A549 (cell line): Measurements from ENCODE around the gene EXOC4. TPM values are rescaled to one million over a fixed set of nuclear protein-coding genes. Genes with fewer than 3 reads are reported as not detected.

Experiments used
- ATAC-seq, 2 experiments: fragments of 200-7000 bp in 1 of 2; fragments of >200 bp in 1 of 2; cut with Nextera tagmentation in 1 of 2; cut with Tn5 transposase in 1 of 2; 3 replicates each; pipeline versions ENCODE4 v1.8.0 to v1.9.1; 2018 to 2020; ENCODE audit warnings: mild to moderate bottlenecking in 1 of 2, moderate library complexity in 1 of 2
- CTCF ChIA-PET: fragments of 300-600 bp; sonication (Branson Sonifier 250); formaldehyde crosslinking; extraction: SDS; loops from one replicate; lab custom pipeline; 2021; ENCODE audit warnings: antibody characterized with exemption, inconsistent platforms; lab: Yijun Ruan, JAX
- POLR2A ChIA-PET: fragments of 350-600 bp; formaldehyde crosslinking; extraction: SDS; loops from one replicate; lab custom pipeline; 2021; ENCODE audit warnings: antibody characterized with exemption, inconsistent platforms; lab: Yijun Ruan, JAX
- DNase-seq, 2 experiments: peaks; one replicate each; pipeline versions ENCODE4 v3.0.0 to v3.0.0-alpha.2; 2011 to 2016; ENCODE audit warnings: low read depth in 1 of 2, low spot score in 1 of 2
- FAIRE-seq: peaks from 2 replicates; lab custom pipeline; 2011; peaks lifted over from hg19 to GRCh38; lab: Jason Lieb, UNC
- H3K27ac ChIP-seq, 2 experiments: fragments of >200 bp; sonication (Bioruptor Twin); formaldehyde crosslinking; 3 replicates each; pipeline ENCODE4 v1.5.1; 2016 to 2017
- H3K4me1 ChIP-seq: fragments of >200 bp; sonication (Bioruptor Twin); formaldehyde crosslinking; 3 replicates; pipeline ENCODE4 v1.6.1; 2016
- H3K4me2 ChIP-seq: fragments of >200 bp; sonication (Bioruptor Twin); formaldehyde crosslinking; 3 replicates; pipeline ENCODE4 v1.6.1; 2016
- H3K4me3 ChIP-seq: fragments of >200 bp; sonication (Bioruptor Twin); formaldehyde crosslinking; 3 replicates; pipeline ENCODE4 v1.5.1; 2016
- H3K9me3 ChIP-seq: fragments of >200 bp; sonication (Bioruptor Twin); formaldehyde crosslinking; 3 replicates; pipeline ENCODE4 v1.6.1; 2016
- ATOH8 ChIP-seq: fragments of 250-450 bp; sonication (Bioruptor Pico); IDR thresholded peaks from 2 replicates; pipeline ENCODE4 v1.5.0; 2020; ENCODE audit warnings: low read depth, mild to moderate bottlenecking, moderate library complexity
- BCL3 ChIP-seq: fragments of >200 bp; sonication (Bioruptor Twin); formaldehyde crosslinking; IDR thresholded peaks from 3 replicates; pipeline ENCODE4 v1.6.1; 2016
- CBX8 ChIP-seq: fragments of 200-600 bp; sonication (generic); IDR thresholded peaks from 2 replicates; pipeline ENCODE4 v1.6.1; 2016
- CHD2 ChIP-seq: fragments of 150-350 bp; IDR thresholded peaks from 2 replicates; pipeline ENCODE4 v1.6.1; 2014; ENCODE audit warnings: low read length; ENCODE audit not compliant: partially characterized antibody
- EHF ChIP-seq: fragments of 250-450 bp; sonication (Bioruptor Pico); IDR thresholded peaks from 2 replicates; pipeline ENCODE4 v1.5.0; 2020; ENCODE audit warnings: mild to moderate bottlenecking
- FOSB ChIP-seq: fragments of 250-450 bp; sonication (Bioruptor Pico); IDR thresholded peaks from 2 replicates; pipeline ENCODE4 v1.5.0; 2020; ENCODE audit warnings: mild to moderate bottlenecking, moderate library complexity
- FOSL2 ChIP-seq, 2 experiments: fragments of 450-650 bp in 1 of 2; fragments of >200 bp in 1 of 2; sonication (Bioruptor Twin) in 1 of 2; formaldehyde crosslinking; IDR thresholded peaks; 2 replicates each; pipeline versions ENCODE4 v1.5.0 to v1.6.1; 2016 to 2020; ENCODE audit warnings: mild to moderate bottlenecking in 1 of 2, moderate library complexity in 1 of 2
- HDAC2 ChIP-seq: fragments of 200-600 bp; sonication (generic); IDR thresholded peaks from 2 replicates; pipeline ENCODE4 v1.6.1; 2016
- HES2 ChIP-seq: fragments of >200 bp; sonication (Bioruptor Twin); formaldehyde crosslinking; IDR thresholded peaks from 2 replicates; pipeline ENCODE4 v1.6.1; 2016
- HOXA7 ChIP-seq: fragments of 250-450 bp; sonication (Bioruptor Pico); IDR thresholded peaks from 2 replicates; pipeline ENCODE4 v1.5.0; 2020; ENCODE audit warnings: mild to moderate bottlenecking, moderate library complexity
- JUNB ChIP-seq: fragments of >200 bp; sonication (Bioruptor Twin); formaldehyde crosslinking; IDR thresholded peaks from 2 replicates; pipeline ENCODE4 v1.6.1; 2016
- RAD21 ChIP-seq, 2 experiments: fragments of >200 bp in 1 of 2; sonication (Bioruptor Twin) in 1 of 2; formaldehyde crosslinking in 1 of 2; IDR thresholded peaks in 1 of 2; conservative IDR thresholded peaks in 1 of 2; 2 replicates in 1 of 2; 3 replicates in 1 of 2; pipeline ENCODE4 v1.6.1; 2012 to 2018; ENCODE audit warnings: inconsistent platforms in 1 of 2
- RARB ChIP-seq: fragments of 250-450 bp; sonication (Bioruptor Pico); IDR thresholded peaks from 2 replicates; pipeline ENCODE4 v1.8.0; 2021; ENCODE audit warnings: mild to moderate bottlenecking, moderate library complexity
- REST ChIP-seq: fragments of 200-600 bp; sonication (generic); IDR thresholded peaks from 2 replicates; pipeline ENCODE4 v1.6.1; 2016; ENCODE audit warnings: antibody characterized with exemption, mild to moderate bottlenecking, moderate library complexity
- SMC3 ChIP-seq: fragments of >200 bp; sonication (Bioruptor Twin); formaldehyde crosslinking; IDR thresholded peaks from 3 replicates; pipeline ENCODE4 v1.6.1; 2018; ENCODE audit warnings: inconsistent platforms
- SREBF2 ChIP-seq: fragments of 450-650 bp; IDR thresholded peaks from 2 replicates; pipeline ENCODE4 v1.6.1; 2014; ENCODE audit warnings: mild to moderate bottlenecking, moderate library complexity
- TFCP2L1 ChIP-seq: fragments of 250-450 bp; sonication (Bioruptor Pico); IDR thresholded peaks from 2 replicates; pipeline ENCODE4 v1.5.0; 2021; ENCODE audit warnings: mild to moderate bottlenecking
- TP53 ChIP-seq: fragments of 250-450 bp; sonication (Bioruptor Pico); IDR thresholded peaks from 2 replicates; pipeline ENCODE4 v1.5.0; 2021; ENCODE audit warnings: mild to moderate bottlenecking, moderate library complexity
- USF2 ChIP-seq: fragments of 450-650 bp; IDR thresholded peaks from 2 replicates; pipeline ENCODE4 v1.6.1; 2014; ENCODE audit warnings: antibody characterized with exemption
- ZC3H11A ChIP-seq: fragments of 450-650 bp; IDR thresholded peaks from 2 replicates; pipeline ENCODE4 v1.6.1; 2014; ENCODE audit warnings: antibody characterized with exemption, mild to moderate bottlenecking
- ZNF302 ChIP-seq: fragments of 250-450 bp; sonication (Bioruptor Pico); IDR thresholded peaks from 2 replicates; pipeline ENCODE4 v1.9.0; 2021; ENCODE audit warnings: inconsistent platforms, mild to moderate bottlenecking, moderate library complexity
- ZSCAN20 ChIP-seq: fragments of 250-450 bp; sonication (Bioruptor Pico); IDR thresholded peaks from 2 replicates; pipeline ENCODE4 v1.8.0; 2022; ENCODE audit warnings: mild to moderate bottlenecking, moderate library complexity
- WGBS: methylation state at CpG from one replicate; pipeline ENCODE4 v1.1.6; 2017; ENCODE audit errors: missing lambda C conversion rate; 5-methylcytosine and 5-hydroxymethylcytosine counted together
- polyA plus RNA-seq, 4 experiments: library from polyadenylated mRNA; depleted of rRNA in 3 of 4; stranded (reverse); fragments of >200 nt; fragmentation: RNase III in 1 of 4; extraction: RNeasy Plus Mini Kit Qiagen cat#74134 plus additional on column Dnase treatment in 1 of 4; gene quantifications; 2 replicates in 3 of 4; 3 replicates in 1 of 4; pipeline ENCODE4 v1.2.3, GENCODE V29; 2011 to 2017

Gene EXOC4
- polyA plus RNA-seq, 2 of the 4 experiments (the other 2 are of a cell fraction) = 33.4 to 73.1 TPM

- POLR2A ChIA-PET = no interaction called here
- Histone ChIP-seq H3K27ac (no peak overlapping the region), H3K4me1 (no peaks in the 10 kb centered on the region), H3K9me3 (no peaks in the 10 kb centered on the region), H3K4me3 (no peak overlapping the region), H3K4me2 (no peak overlapping the region)
- no peak for ATAC-seq
- CTCF ChIA-PET = no interaction called here
- WGBS = 63% methylated on average over 2 of the region's 2 CpGs
- no peak for FAIRE-seq
- no peak for TF ChIP-seq SREBF2
- TF ChIP-seq CHD2 = no peak
- no peak for TF ChIP-seq CBX8
- TF ChIP-seq TP53 (CRISPR knock-in tag) = no peak
- TF ChIP-seq SMC3 = no peak
- no peak for DNase-seq
Observed at GRCh38 chr7:133246558-133246957, 6.3 kb upstream of the EXOC4 start.

- Histone ChIP-seq H3K4me2 (no peak overlapping the region), H3K27ac (no peak overlapping the region), H3K4me3 (no peak overlapping the region), H3K4me1 (peaks cover under 1% of the 10 kb centered on the region; the same call in 2 of the 3 replicates), H3K9me3 (no peaks in the 10 kb centered on the region)
- FAIRE-seq (peak; percentile 7), DNase-seq (no peak), ATAC-seq (no peak)
- no peak for TF ChIP-seq TFCP2L1 (CRISPR knock-in tag)
- no peak for TF ChIP-seq HES2
- TF ChIP-seq REST = no peak
- TF ChIP-seq ZSCAN20 = no peak
- no peak for TF ChIP-seq ATOH8 (CRISPR knock-in tag)
- no peak for TF ChIP-seq SMC3
- TF ChIP-seq USF2 = no peak
- ChIA-PET CTCF (interaction anchor here (0.5 kb wide), 1 partner anchor 229 kb away, joined by 3 read pairs; no protein-coding TSS in a partner anchor), POLR2A (no interaction called here)
- WGBS = 97% methylated on average over 2 of the region's 2 CpGs
Observed at GRCh38 chr7:133248901-133249300, 4.0 kb upstream of the EXOC4 start.

GRCh38 chr7:133252506-133252857 is 396 bp upstream of the EXOC4 start:
- WGBS = 63% methylated on average over 3 of the region's 3 CpGs
- peaks cover 9% of the 10 kb centered on the region; the same call in 2 of the 3 replicates for H3K4me1 ChIP-seq
- TF ChIP-seq ZC3H11A (no peak), ZNF302 (no peak), RAD21 (conservative IDR thresholded peaks at IDR 0.05 in 1 of 2, IDR thresholded peaks at IDR 0.05 in 1 of 2) (no peak), FOSL2 (IDR thresholded peaks at IDR 0.05) (no peak), FOSL2 (CRISPR knock-in tag; IDR thresholded peaks at IDR 0.05) (no peak), EHF (no peak), HOXA7 (no peak), FOSB (CRISPR knock-in tag) (no peak), BCL3 (no peak), HDAC2 (no peak), RARB (CRISPR knock-in tag) (no peak), JUNB (no peak)
- POLR2A ChIA-PET = interaction anchor here (0.5 to 1.3 kb wide), 3 partner anchors 16 to 527 kb away, joined by 3 to 4 read pairs (median 3); partner anchors contain the start of gene CHCHD3
- H3K4me3 ChIP-seq = no peak overlapping the region
- CTCF ChIA-PET = interaction anchor here (1.3 to 1.8 kb wide), 2 partner anchors 12 to 161 kb away, joined by 3 to 8 read pairs; no protein-coding TSS in a partner anchor
- no peak overlapping the region for H3K27ac ChIP-seq
- H3K4me2 ChIP-seq = peak overlapping the region; percentile 42; the same call in 2 of the 3 replicates
- ATAC-seq = no peak
- FAIRE-seq = no peak
- no peak for DNase-seq
- no peaks in the 10 kb centered on the region for H3K9me3 ChIP-seq
